GM19025 (cell line): ENCODE measurements around the gene ZNF865.
"Not testable (repeated sequence)": the region's sequence is repeated elsewhere in the genome, so short reads cannot be mapped to it uniquely, and the experiment has no call there.

Source experiments
- ATAC-seq: cut with Tn5 transposase; IDR thresholded peaks from one replicate; pipeline ENCODE4 v1.9.1; 2021; ENCODE audit warnings: mild to moderate bottlenecking, low read depth, moderate library complexity; ENCODE audit not compliant: unreplicated experiment

ZNF865 gene

DNA sequence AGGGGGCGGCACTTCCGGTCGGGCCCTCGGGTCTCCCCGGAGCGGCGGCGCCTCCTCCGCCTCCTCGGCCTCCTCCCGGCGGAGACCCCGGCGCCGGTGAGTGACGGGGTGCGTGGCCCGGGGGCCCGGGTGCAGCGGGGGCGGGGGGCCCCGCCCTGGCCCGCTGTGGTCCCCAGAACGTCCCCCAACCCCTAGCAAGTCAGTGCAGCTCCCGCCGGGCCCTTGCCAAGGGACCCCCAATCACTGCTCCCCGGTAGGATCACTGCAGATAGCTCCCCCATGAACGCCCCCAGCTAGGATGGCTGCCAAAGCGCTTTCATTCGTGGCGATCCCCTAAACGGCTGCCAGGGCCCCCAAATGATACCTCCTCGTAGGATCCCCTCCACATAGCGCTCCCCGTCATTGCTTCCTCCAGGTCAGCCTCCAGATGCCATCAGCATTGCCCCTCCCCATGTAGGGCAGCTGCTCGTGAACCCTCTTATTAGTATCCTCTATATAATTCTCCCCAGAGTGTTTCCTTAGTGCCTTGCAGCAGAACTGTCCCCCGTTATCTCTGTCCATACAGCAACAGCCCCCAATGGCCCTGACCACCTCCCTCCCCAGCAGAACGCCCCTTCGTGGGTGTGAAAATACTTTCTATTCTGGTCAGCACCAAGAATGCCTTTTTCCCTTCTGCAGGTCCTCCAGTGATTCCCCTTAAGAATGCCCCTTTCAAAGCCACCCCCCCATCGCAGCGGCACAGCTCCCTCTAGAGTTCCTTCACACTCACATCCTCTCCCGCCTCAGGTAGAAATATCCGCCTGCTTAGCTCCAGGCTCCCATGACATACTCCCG lies at the start of gene ZNF865:
ZNF865 (plus strand) TSS at position 11 of the 834 bp plus-strand sequence. CDS start 7,972 bp downstream, outside the sequence.
- ATAC-seq: no peak

DNA sequence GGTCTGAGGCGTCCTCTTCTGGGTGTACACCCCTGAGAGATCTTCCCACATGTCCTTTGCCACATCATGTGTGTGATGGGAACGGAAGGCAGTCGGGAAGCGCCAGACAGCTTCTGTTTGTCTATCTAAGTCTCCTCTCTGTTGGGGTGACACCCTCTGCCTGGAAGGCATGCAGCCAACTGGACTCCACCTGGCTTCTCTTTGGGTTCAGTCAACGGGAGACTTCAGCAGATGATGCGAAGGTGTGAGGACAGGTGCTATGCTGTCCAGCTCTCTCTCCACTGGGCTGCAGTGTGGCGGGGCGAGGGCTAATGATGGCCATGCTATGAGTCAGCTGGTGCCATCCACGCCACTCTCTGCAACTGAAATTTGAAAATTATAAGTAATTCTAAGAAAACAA lies 45.8 kb upstream of the ZNF865 start:
- no peak for ATAC-seq

DNA sequence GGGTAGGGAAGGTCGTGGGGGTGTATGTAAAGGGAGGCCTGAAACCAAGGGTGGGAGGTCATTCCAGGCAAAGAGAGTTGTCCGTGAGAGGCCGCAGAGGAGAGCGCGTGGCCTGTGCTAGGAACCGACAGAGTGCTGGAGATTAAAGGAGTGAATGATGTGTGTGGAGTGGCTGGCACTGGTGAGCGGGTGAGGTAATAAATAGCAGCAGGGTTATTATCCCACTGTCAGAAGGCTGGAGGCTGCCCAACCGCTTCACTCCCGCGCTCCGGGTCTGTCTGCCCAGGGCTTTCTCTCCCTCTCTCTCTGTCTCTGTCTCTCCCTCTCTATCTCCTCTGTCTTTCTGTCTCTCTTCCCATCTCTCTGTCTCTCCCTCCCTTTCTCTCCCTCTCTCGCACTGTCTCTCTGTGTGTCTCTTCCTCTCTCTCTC lies 42.2 kb upstream of the ZNF865 start:
- ATAC-seq: no peak

DNA sequence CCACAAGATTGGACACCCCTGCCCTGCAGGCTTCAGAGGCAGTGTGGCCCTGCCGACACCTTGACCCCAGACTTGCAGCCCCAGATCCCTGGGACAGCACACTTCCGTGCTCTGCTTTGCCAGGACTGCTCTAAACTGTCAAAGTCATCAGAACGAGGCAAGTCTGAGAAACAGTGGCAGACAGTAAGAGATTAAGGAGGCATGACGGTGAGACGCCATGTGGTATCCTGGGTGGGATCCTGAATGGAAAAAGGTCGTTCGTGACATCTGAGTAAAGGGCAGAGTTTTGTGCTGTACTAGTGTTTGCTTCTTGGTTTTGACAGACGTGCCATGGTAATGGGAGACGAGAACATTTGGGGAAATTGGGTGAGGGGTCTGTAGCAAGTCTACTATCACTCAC lies 38.6 kb upstream of the ZNF865 start:
- ATAC-seq: no peak

DNA sequence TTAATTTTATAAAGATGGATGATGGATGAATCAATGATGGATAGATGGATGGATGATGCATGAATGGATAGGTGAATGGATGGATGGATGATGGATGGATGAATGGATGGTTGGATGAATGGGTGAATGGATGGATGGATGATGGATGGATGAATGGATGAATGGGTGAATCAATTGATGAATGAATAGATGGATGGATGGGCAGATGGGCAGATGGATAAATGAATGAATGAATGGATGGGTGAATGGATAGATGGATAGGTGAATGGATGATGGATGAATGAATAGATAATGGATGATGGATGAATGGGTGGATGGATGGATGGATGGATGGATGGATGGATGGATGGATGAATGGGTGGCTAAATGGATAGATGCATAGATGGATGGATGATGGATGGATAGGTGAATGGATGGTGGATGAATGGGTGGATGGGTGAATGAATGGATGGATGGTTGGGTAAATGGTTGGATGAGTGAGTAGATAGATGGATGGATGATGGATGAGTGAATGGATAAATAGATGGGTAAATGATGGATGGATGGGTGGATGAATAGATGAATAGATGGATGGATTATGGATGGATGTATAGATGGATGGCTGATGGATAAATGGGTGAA lies 37.6 kb upstream of the ZNF865 start:
- no peak for ATAC-seq

DNA sequence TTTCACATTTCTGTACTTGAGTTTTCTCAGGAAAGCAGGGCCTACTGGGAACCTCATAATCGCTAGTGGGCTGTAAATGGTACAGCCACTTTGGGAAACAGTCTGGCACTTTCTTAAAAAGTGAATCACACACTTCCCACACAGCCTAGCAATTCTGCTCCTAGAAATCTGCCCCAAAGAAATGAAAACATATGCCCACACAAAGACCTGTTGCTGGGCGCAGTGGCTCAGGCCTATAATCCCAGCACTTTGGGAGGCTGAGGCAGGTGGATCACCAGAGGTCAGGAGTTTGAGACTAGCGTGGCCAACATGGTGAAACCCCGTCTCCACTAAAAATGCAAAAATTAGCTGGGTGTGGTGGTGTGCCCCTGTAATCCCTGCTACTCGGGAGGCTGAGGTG lies 36.0 kb upstream of the ZNF865 start:
- not testable (repeated sequence) for ATAC-seq

DNA sequence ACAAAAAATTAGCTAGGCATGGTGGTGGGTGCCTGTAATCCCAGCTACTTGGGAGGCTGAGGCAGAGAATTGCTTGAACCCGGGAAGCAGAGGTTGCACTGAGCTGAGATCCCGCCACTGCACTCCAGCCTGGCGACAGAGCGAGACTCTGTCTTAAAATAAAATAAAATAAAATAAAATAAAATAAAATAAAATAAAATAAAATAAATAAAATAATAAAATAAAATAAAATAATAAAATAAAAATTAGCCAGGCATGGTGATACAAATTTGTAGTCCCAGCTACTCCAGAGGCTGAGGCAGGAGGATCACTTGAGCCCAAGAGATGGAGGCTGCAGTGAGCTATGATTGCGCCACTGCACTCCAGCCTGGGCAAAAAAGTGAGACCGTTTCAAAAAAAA lies 31.5 kb upstream of the ZNF865 start:
- not testable (repeated sequence) for ATAC-seq

DNA sequence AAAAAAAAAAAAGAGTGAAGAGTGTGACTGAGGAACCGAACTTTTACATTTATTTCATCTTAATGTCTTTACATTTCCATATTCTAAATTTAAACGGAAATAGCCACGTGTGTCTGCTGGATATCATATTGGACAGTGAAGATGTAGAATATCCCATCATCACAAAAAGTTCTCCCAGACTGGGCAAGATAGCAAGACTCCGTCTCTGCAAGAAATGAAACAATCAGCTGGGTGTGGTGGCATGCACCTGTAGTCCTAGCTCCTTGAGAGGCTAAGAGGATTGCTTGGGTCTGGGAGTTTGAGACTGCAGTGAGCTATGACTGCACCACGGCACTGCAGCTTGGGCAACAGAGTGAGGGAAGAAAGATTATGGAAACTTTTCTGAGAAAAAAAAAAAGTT lies 28.7 kb upstream of the ZNF865 start:
- ATAC-seq: no peak

DNA sequence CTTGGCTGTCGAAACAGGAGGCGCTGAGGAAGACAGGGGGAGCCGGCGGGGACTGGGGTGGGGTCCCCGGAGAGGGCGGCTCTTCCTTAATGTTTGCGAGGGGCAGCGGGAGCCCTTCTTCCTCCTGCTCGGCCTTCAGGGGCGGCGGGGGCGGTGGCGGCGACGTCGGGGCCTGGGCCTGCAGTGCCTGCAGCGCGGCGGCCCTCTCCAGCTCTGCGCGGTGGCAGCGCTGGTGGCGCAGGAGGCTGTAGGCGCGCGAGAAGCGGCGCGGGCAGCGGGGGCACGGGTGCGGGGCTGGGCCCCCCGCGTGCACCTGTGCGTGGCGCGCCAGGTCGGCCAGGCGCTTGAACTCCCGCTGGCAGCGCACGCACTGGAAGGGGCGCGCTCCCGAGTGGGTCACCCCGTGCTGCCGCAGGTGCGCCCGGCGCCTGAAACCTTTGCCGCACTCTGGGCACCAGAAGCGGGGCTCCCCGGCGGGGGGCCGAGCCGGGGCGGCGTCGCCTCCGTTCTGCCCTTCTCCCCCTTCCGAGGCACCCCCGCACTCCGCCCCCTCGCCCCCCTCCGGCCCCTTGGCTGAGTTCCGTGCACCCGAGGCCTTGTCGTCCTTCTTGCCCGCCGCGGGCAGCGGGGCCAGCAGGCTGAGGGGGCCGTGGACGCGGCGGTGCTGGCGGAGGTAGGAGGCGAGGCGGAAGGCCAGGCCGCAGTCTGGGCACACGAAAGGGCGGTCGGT lies 27.3 kb upstream of the ZNF865 start:
- ATAC-seq: no peak

DNA sequence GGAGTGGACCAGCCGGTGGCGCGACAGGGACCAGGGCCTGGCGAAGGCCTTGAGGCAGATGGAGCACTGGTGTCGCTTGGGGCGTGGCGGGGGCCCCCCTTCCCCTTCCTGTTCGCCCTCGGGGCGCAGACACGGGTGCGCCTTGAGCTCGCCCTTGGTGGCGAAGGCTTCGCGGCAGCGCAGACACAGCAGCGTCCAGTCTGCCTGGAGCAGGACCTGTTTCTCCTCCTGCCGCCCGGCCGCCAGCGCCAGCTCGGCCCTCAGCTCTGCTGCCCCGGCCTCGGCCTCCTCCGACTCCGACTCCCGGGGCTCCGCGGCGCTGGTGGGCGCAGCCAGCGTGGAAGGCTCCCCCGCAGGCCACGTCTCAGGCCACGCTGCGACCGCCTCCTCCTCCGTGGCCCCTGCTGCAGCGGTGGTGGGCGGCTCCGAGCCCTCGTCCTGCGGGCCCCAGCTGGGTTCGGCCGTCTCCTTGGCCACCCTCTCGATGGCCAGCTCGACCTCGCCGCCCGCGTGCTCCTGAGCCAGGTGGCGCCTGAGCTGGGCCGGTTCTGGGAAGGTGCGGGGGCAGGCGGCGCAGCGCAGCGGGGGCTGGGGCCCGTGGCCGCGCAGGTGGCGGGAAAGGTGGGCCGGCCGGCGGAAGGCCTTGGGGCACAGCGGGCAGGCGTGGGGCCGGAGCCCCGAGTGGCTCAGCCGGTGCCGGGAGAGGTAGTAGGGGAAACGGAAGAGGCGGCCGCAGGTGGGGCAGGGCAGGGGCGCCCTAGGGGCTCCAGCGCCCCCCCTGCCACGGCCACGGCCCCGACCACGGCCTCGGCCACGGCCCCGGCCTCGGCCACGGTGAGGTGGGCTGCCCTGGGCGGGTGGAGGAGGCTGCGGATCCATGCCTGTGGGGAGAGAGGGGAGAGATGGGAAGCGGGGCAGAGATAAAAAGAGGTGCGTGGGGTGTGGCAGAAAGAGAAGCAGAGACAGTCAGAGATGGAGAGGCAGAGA lies 26.4 kb upstream of the ZNF865 start:
- no peak for ATAC-seq

DNA sequence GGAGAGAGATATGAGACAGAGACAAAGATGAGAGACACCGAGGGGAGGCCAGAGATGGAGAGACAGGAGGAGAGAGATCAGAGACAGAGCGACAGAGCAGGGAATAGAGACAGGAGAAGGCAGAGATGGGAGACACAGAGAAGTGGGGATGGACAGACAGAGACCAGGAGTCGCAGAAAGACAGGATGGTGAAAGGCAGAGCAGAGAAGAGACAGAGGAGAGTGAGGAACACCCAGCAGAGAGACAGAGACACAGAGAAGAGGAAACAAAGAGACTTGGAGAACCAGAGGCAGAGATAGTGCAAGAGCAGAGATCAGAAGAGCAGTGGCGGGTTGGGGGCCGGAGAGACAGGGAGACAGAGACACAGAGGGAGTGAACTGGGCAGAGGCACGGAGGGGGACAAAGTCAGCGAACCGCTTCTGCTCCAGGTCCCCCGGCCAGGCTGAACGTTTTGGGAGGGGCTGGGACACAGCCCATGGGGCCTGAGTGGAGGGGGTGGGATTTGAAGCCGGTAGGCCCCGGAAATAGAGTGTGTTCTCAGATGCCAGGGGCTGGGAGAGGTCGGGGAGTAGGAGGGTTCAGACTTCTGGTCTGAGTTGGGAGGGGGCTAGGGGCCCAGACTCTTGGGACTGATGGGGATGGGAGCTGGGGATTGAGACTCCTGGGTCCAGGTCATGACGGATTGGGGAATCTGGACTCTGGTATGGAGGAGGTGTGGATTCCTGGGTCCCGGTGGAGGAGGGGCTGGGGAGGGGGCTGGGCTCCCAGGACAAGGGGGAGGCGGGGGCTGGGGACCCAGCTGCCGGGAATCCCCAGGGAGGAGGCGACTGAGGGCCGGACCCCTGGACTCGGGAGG lies 25.5 kb upstream of the ZNF865 start:
- no peak for ATAC-seq

DNA sequence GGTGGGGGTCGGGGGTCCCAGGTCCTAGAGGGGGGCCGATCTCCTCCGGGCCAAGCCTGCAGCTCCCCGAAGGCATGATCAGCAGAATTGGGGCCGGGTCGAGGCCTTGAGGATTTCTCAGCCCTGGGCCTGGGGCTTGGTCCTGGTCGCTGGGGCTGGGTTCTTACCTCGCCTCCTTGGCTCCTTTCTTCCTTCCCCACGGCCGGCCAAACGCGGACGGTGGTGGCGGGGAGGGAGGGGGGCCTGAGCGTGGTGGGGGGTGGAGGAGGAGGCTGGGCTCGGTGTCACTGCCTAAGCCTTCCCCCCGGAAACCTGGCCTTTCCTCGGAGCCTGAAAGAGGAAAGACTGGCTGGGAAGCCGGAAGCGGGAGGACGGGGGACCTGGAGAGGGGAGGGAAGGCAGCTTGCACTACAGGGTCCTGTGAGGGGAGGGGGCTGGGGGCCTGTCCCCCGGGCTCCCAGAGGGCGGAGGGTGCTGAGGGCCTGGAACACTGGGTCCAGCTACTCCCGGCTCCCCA lies 24.8 kb upstream of the ZNF865 start, which contains the start of gene ZNF579:
ZNF579 (minus strand) TSS at position 221 of the 517 bp plus-strand sequence. CDS start 1,209 bp downstream, outside the sequence.
- no peak for ATAC-seq

DNA sequence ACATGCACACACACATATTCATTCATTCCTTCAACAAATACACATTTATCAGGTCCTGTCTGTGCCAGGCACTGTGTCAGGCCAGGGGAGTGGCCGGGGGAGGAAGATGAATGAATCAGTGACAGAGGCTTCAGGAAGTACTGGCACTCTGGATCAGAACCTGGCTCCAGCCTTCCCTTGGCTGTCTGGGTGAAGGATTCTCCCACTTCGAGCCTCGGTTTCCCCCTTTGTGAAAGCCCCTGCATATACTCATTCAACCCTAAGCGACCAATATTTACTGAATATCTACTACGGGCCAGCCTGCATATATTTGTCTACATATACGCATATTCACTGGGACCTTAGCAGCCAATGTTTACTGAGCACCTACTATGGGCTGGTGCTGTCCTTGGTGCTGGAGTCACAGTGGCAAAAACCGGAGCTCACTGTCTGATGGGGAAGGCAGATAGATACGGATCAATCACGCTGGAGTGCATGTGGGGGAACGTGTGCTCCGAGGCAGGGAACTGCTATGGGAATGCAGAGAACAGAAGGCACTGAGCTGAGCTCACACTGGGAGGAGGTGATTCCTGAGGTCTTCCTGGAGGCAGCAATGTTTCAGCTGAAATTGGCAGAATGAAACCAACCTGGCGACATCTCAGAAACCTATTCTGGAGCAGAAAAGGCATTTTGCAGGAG lies 24.2 kb upstream of the ZNF865 start:
- no peak for ATAC-seq

DNA sequence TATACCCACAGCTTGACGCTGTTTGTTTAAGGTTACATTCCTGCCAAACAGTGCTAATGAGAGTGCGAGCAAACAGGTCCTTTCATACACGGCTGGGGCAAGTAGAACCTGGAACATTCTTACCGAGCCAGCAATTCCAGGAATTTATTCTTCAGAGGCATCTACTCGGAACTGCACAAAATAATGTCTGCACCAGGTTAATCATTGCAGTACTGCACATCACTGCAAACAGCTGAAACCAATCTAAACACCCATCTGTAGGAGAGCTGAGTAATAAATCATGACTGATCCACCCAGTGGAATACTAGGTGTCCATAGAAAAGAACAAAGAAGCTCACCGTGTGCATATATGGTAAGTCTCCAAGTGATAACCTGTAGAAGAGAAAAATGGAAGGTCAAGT lies 23.6 kb upstream of the ZNF865 start:
- ATAC-seq: no peak

DNA sequence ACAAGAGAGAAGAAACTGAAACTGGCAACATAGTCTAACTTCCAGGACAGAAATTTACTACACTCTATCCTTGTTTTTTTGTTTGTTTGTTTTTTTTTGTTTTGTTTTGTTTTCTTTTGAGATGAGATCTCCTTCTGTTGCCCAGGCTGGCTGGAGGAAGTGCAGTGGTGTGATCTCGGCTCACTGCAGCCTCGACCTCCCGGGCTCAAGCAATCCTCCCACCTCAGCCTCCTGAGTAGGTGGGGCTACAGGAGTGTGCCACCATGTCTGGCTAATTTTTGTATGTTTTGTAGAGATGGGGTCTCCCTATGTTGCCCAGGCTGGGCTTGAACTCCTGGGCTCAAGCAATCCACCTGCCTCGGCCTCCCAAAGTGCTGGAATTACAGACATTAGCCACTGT lies 23.2 kb upstream of the ZNF865 start:
- not testable (repeated sequence) for ATAC-seq

DNA sequence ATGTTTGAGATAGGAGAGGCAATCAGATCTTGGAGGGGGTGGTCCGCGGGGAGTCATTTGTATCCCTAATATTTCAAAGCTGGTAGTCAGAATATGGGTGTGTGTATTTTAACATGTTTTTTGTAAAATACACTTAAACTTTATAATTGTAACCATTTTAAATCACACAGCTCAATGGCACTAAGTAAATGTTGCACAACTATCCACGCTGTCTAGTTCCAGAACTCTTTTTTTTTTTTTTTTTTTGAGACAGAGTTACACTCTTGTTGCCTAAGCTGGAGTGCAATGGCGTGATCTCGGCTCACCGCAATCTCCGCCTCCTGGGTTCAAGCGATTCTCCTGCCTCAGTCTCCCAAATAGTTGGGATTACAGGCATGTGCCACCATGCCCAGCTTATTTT lies 21.6 kb upstream of the ZNF865 start:
- ATAC-seq: not testable (repeated sequence)

DNA sequence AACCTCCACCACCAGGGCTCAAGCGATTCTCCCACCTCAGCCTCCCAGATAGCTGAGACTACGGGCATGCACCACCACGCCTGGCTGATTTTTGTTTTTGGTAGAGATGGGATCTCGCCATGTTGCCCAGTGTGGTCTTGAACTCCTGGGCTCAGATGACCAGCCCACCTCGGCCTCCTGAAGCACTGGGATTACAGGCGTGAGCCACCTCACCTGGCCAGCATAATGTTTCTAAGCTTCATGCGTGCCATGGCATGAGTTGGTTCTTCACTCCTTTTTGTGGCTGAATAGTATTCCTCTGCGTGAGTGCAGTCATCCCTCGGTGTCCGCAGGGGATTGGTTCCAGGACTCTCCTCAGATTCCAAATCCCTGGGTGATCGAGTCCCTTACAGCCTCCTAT lies 20.6 kb upstream of the ZNF865 start:
- no peak for ATAC-seq

DNA sequence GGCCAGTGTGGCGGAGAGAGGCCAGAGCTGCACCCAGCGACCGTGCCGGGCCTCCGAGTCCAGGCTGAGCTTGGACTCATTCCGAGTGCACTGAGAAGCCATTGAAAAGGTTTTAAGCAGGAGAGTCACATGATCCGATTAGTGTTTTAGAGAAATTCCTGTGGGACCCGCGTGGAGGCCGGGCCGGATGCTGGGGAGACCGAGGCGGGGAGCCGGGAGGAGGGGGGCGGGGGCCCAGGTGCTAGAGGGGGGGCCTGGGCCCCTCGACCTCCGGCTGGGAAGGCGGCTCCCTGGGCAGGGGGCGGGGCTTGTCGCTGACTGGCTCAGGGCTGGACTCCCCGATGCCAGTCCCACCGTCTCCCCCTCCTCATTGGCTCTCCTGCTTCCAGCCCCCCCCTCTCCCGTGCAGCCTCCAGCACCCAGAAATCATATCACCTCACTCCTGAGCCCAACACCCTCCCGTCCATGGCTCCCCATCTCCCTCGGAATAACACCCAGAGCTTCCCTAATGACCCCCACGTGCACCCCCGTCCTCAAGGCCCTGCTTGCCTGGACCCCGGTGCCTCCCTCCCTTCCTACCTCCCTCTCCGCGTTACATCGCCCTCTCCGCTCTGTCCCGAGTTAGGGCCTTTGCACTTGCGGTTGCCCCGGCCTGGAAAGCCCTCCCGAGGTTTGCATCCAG lies 19.6 kb upstream of the ZNF865 start:
- ATAC-seq: no peak
